ENCODE results near the gene CFAP53. TPM values are rescaled to one million over a fixed set of nuclear protein-coding genes. Genes with fewer than 3 reads are reported as not detected.

The CFAP53 gene
- total RNA-seq, 2 experiments from 2014 or later = 0.37 to 0.44 TPM

- intact Hi-C loops (cut with DNase I, micrococcal nuclease) = no loop called here
- ChIA-PET POLR2A (no interaction called here), CTCF (interaction anchor here (0.9 to 1.0 kb wide), 2 partner anchors 15 to 27 kb away, joined by 3 read pairs; no protein-coding TSS in a partner anchor)
- H3K27ac Mint-ChIP-seq = no peak overlapping the region
- H3K4me1 Mint-ChIP-seq = peaks cover 2% of the 10 kb centered on the region
- H3K9me3 Mint-ChIP-seq (ENCODE audit: low read depth) = no peaks in the 10 kb centered on the region
- no peaks in the 10 kb centered on the region for H3K36me3 Mint-ChIP-seq (ENCODE audit: low read depth)
- H3K27me3 Mint-ChIP-seq = peaks cover 22% of the 10 kb centered on the region
- ATAC-seq = no peak
- no peak for DNase-seq
- H3K4me3 Mint-ChIP-seq = no peak overlapping the region
Measured at GRCh38 chr18:50177294-50177992, 88.9 kb downstream of the CFAP53 start.

Other genes starting within 250 kb of the CFAP53 start
- gene MYO5B, start 71.3 kb downstream of the CFAP53 start, total RNA-seq = under 1 TPM; 0.18 to 0.23 TPM
- gene MBD1, start 15.0 kb upstream of the CFAP53 start, total RNA-seq = 10 to 100 TPM; 62.2 to 70.5 TPM
- 10 to 100 TPM; 68.6 to 80.0 TPM for gene CXXC1, start 21.2 kb upstream of the CFAP53 start, total RNA-seq
- gene SKA1, start 108.6 kb upstream of the CFAP53 start, total RNA-seq = 10 to 100 TPM; 38.6 to 48.3 TPM